Activated naive CD4-positive, alpha-beta T cell treated with anti-CD3 and anti-CD28 coated beads for 36 hours (primary cell): Measurements from ENCODE around the gene PLA2G12B. TPM values are rescaled to one million over a fixed set of nuclear protein-coding genes. Genes with fewer than 3 reads are reported as not detected.
"Not testable (repeated sequence)": the region's sequence is repeated elsewhere in the genome, so short reads cannot be mapped to it uniquely, and the experiment has no call there.

ENCODE experiments used
- CTCF ChIA-PET: fragments of 350-600 bp; sonication (Branson Sonifier 250); formaldehyde crosslinking; loops from one replicate; lab custom pipeline; 2021; ENCODE audit warnings: antibody characterized with exemption; lab: Charles Lee
- DNase-seq: peaks from one replicate; pipeline ENCODE4 v3.0.0-alpha.2; 2020
- H3K27ac Mint-ChIP-seq: one replicate; pipeline ENCODE4 v1.8.0; 2021; ENCODE audit warnings: mild to moderate bottlenecking, mixed read lengths
- H3K27me3 Mint-ChIP-seq: one replicate; pipeline ENCODE4 v1.8.0; 2021; ENCODE audit warnings: low read depth, mixed read lengths
- H3K36me3 Mint-ChIP-seq: one replicate; pipeline ENCODE4 v1.8.0; 2021; ENCODE audit warnings: low read depth, mixed read lengths
- H3K4me1 Mint-ChIP-seq: one replicate; pipeline ENCODE4 v1.8.0; 2021; ENCODE audit warnings: low read depth, mixed read lengths
- H3K4me3 Mint-ChIP-seq: one replicate; pipeline ENCODE4 v1.8.0; 2021; ENCODE audit warnings: mild to moderate bottlenecking, moderate library complexity, mixed read lengths
- H3K9me3 Mint-ChIP-seq: one replicate; pipeline ENCODE4 v1.8.0; 2021; ENCODE audit warnings: mixed read lengths
- intact Hi-C: fragments of 100-400 bp; cut with micrococcal nuclease; formaldehyde crosslinking; loops from one replicate; pipeline ENCODE4 v1.15.1; 2023
- total RNA-seq, 2 experiments: library from RNA; stranded (reverse); gene quantifications; one replicate each; pipeline ENCODE4 v1.2.3, GENCODE V29; 2021

Gene PLA2G12B, protein sequence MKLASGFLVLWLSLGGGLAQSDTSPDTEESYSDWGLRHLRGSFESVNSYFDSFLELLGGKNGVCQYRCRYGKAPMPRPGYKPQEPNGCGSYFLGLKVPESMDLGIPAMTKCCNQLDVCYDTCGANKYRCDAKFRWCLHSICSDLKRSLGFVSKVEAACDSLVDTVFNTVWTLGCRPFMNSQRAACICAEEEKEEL
- not detected for total RNA-seq

DNA sequence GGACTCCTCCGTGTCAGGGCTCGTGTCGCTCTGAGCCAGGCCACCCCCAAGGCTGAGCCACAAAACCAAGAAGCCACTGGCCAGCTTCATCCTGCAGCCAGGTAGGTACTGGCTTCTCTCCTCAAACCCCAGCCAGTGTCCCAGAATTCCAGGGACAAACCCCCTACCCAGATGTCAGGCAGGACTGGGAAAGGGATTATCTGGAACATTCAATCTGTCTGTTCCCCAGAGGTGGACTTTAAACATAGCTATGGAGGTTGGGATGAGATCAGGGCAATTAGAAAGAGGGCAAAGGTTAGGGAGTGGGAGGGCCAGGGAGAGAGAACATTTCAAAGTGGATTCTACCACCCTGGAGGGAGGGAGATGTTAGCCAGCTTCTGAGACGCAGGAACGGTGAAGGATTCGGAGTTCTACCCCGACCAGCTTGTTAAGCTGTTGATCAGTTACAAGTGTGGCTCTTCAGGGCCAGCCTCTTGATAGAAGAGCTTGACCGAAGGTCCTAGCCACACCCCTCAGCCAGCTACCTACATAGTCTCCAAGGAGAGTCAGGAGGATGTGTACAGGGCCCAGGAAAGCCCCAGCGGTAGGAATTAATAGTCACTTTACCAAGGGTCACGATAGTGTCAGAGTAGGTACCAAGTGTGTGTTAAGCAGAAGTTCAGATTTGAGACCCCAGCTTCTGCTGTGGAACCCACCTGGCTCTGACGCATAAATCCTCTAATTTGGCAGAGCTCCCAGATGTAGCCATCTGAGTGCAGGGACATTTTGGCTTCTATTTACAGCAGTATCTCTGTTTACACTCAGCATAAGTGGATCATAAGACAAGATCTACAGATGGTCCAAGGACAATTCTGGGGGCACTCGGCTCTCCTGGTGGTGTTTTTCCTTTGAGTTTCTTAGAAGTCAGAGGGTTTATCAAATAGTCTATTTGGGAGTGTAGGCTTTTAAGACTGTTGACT, at the start of gene PLA2G12B:
Gene PLA2G12B, minus strand, starts transcription at position 211 of the 959 bp plus-strand sequence. Its CDS starts 121 bp downstream, at position 90.
- CTCF ChIA-PET: interaction anchor here (1.1 kb wide), 1 partner anchor 590 kb away, joined by 3 read pairs; no protein-coding TSS in a partner anchor
- intact Hi-C loops: no loop called here
- Mint-ChIP-seq H3K4me3 (no peak within 1 kb of the TSS), H3K9me3 (no peaks in the 10 kb centered on the region), H3K27me3 (peaks cover 4% of the 10 kb centered on the region), H3K36me3 (no peaks in the 10 kb centered on the region), H3K4me1 (no peaks in the 10 kb centered on the region), H3K27ac (no peak within 1 kb of the TSS)
- DNase-seq: no peak

DNA sequence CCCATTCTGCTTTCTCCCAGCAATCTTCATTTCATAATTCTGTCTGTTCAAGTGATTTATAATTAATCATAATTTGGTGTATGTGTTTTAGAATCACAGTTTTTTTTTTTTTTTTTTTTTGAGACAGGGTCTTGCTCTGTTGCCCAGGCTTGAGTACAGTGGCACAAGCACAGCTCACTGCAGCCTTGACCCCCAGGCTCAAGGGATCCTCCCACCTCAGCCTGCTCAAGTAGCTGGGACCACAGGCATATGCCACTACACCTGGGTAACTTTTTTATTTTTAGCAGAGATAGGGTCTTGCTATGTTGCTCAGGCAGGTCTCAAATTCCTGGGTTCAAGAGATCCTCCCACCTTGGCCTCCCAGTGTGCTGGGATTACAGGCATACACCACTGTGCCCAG, 49.2 kb upstream of the PLA2G12B start:
- DNase-seq: no peak
- H3K36me3 Mint-ChIP-seq: peaks cover 21% of the 10 kb centered on the region
- H3K27ac Mint-ChIP-seq: no peak overlapping the region
- intact Hi-C loops: no loop called here
- H3K27me3 Mint-ChIP-seq: no peaks in the 10 kb centered on the region
- CTCF ChIA-PET: no interaction called here
- no peak overlapping the region for H3K4me3 Mint-ChIP-seq
- H3K9me3 Mint-ChIP-seq: no peaks in the 10 kb centered on the region
- H3K4me1 Mint-ChIP-seq: no peaks in the 10 kb centered on the region

DNA sequence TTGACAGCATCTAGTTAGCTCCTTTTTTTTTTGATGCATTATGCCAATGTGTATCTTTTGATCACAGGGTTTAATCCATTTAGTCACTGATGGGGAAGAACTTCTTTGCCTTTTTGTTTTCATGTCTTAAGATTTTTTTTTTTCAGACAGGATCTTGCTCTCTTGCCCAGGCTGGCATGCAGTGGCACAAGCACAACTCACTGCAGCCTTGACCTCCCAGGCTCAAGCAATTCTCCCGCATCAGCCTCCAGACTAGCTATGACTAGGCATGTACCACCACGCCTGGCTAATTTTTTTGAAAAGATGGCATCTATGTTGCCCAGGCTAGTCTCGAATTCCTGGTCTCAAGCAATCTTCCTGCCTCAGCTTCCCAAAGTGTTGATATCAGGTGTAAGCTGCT, 46.4 kb upstream of the PLA2G12B start:
- Mint-ChIP-seq H3K9me3 (peaks cover 3% of the 10 kb centered on the region), H3K36me3 (peaks cover 16% of the 10 kb centered on the region), H3K27ac (no peak overlapping the region), H3K27me3 (no peaks in the 10 kb centered on the region), H3K4me1 (no peaks in the 10 kb centered on the region), H3K4me3 (no peak overlapping the region)
- intact Hi-C loops: no loop called here
- CTCF ChIA-PET: interaction anchor here (1.3 kb wide), 1 partner anchor 636 kb away, joined by 3 read pairs; no protein-coding TSS in a partner anchor
- no peak for DNase-seq

DNA sequence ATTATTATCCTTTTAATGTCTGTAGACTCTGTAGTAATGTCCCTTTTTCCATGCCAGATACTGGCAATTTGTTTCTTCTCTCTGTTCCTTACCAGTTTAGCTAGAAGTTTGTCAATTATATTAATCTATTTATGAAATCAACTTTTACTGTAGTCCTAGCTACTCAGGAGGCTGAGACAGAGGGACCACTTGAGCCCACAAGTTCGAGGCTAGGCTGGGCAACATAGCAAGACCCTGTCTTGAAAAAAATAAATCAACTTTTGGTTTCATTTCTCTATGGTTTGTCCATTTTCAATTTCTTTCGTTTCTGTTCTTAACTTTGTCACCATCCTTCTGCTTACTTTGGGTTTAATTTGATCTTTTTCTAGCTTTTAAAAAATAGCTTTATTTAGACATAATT, 42.5 kb upstream of the PLA2G12B start:
- CTCF ChIA-PET: interaction anchor here (1.1 kb wide), 1 partner anchor 21 kb away, joined by 3 read pairs; no protein-coding TSS in a partner anchor
- H3K36me3 Mint-ChIP-seq: peaks cover 29% of the 10 kb centered on the region

DNA sequence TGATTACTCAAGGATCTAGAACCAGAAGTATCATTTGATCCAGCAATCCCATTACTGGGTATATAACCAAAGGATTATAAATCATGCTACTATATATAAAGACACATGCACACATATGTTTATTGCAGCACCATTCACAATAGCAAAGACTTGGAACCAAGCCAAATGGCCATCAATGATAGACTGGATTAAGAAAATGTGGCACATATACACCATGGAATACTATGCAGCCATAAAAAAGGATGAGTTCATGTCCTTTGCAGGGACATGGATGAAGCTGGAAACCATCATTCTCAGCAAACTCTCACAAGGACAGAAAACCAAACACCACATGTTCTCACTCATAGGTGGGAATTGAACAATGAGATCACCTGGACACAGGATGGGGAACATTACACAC, 40.9 kb upstream of the PLA2G12B start:
- Mint-ChIP-seq H3K36me3 (peaks cover 32% of the 10 kb centered on the region), H3K9me3 (peaks cover 10% of the 10 kb centered on the region)
- CTCF ChIA-PET, H3K27ac Mint-ChIP-seq, DNase-seq, H3K27me3 Mint-ChIP-seq, H3K4me3 Mint-ChIP-seq, intact Hi-C loops, H3K4me1 Mint-ChIP-seq: not testable (repeated sequence)

More for the DNA sequence above, 42.5 kb upstream of the PLA2G12B start:
- Mint-ChIP-seq H3K27ac (no peak overlapping the region), H3K9me3 (peaks cover 10% of the 10 kb centered on the region), H3K4me3 (no peak overlapping the region), H3K4me1 (no peaks in the 10 kb centered on the region), H3K27me3 (no peaks in the 10 kb centered on the region)
- intact Hi-C loops: no loop called here
- DNase-seq: no peak

DNA sequence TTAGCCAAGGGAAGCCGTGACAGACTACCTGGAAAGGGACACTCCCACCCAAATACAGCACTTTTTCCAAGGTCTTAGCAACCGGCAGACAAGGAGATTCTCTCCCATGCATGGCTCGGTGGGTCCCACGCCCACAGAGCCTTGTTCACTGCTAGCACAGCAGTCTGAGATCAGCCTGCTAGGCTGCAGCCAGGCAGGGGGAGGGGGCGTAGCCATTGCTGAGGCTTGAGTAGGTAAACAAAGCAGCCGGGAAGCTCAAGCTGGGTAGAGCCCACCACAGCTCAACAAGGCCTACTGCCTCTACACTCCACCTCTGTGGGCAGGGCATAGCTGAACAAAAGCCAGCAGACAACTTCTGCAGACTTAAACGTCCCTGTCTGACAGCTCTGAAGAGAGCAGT, 35.2 kb upstream of the PLA2G12B start:
- H3K27ac Mint-ChIP-seq, DNase-seq, H3K27me3 Mint-ChIP-seq, intact Hi-C loops, H3K9me3 Mint-ChIP-seq, H3K4me3 Mint-ChIP-seq, H3K4me1 Mint-ChIP-seq: not testable (repeated sequence)
- peaks cover 26% of the 10 kb centered on the region for H3K36me3 Mint-ChIP-seq
- CTCF ChIA-PET: interaction anchor here (0.7 kb wide), 1 partner anchor 25 kb away, joined by 4 read pairs; no protein-coding TSS in a partner anchor

DNA sequence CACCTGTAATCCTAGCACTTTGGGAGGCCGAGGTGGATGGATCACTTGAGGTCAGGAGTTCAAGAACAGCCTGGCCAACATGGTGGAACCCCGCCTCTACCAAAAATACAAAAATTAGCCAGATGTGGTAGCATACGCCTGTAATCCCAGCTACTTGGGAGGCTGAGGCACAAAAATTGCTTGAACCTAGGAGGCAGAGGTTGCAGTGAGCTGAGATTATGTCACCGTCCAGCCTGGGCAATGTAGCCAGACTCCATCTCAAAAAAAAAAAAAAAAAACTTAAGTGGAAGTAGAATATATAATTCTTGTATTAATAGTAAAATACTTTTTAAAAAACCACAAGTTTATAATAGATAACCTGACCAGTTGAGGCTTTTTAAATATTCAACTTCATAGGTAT, 30.0 kb upstream of the PLA2G12B start:
- H3K36me3 Mint-ChIP-seq, H3K27ac Mint-ChIP-seq, DNase-seq, H3K27me3 Mint-ChIP-seq, H3K4me3 Mint-ChIP-seq, intact Hi-C loops, CTCF ChIA-PET, H3K4me1 Mint-ChIP-seq: not testable (repeated sequence)
- peaks cover 10% of the 10 kb centered on the region for H3K9me3 Mint-ChIP-seq

DNA sequence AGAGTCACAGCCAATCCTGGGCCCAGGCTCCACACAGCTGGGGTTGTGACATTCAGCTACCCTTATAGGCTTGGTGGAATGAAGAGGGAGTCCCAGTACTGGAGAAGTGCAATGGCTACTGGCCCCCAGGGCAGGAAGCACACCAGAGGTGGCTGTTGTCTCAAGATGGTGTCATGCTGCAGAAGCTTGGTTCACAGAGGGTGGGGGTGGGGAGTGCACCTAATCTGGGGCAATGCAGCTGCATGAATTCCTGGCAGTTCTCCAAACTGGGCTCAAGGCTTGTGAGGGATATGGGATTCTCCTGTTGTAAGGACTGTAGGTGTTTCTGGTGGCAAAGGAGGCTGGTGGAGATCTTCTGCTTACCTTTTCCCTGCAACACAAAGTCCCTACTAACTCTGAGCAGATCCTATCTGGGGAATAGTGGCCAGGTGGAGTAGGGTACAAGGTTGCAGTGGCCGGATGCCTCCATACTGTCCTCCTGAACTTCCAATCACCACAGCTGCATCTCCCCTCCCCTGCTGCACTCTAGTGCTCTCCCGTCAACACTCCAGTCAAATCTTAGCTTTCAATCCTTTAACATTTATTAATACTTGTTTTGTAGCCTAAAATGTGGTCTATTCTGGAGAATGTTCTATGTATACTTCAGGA, 27.4 kb upstream of the PLA2G12B start:
- Mint-ChIP-seq H3K36me3 (peaks cover 16% of the 10 kb centered on the region), H3K27me3 (peaks cover 5% of the 10 kb centered on the region), H3K4me3 (no peak overlapping the region), H3K4me1 (no peaks in the 10 kb centered on the region), H3K27ac (no peak overlapping the region), H3K9me3 (peaks cover 27% of the 10 kb centered on the region)
- CTCF ChIA-PET: no interaction called here
- DNase-seq: no peak
- intact Hi-C loops: no loop called here

DNA sequence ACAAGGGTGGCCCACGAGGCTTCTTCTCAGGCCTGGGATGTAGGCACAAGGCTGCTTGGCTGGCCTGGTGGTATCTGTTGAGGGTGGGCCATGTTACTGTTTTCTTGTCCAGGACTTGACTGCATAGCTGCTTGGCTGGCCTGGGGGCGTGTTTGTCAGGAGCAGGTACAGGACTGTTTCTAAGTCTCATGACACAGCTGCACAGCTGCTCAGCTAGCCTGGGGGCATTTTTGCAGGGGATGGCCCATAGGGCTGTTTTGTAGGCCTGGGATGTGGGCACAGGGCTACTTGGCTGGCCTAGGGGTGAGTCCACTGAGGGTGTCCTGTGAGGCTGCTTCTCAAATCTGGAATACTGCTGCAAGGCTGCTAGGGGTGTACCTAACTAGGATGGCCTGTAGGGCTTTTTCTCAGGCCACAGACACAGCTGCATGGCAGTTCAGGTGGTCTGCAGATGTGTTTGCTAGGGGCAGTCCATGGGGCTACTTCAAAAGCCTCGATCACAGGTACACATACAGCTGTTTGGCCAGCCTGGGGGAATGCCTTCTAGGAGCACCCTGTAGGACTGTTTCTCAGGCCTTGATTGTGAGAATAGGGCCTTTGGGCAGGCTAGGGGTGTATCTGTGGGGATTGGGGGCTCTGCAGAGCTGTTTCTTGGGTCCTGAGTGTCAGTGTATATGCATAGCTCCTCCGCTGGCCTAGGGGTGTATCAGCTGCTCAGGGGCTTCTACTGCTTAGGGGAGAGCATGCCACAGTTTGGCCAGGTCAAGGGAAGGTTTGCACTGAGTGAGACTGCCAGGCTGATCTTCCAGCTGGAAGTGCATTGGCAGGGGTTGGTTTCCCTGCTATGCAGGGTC, 26.6 kb upstream of the PLA2G12B start:
- Mint-ChIP-seq H3K9me3 (peaks cover 31% of the 10 kb centered on the region), H3K36me3 (peaks cover 17% of the 10 kb centered on the region), H3K27me3 (peaks cover 5% of the 10 kb centered on the region), H3K4me3 (no peak overlapping the region), H3K27ac (no peak overlapping the region), H3K4me1 (no peaks in the 10 kb centered on the region)
- intact Hi-C loops: no loop called here
- CTCF ChIA-PET: no interaction called here
- DNase-seq: no peak

DNA sequence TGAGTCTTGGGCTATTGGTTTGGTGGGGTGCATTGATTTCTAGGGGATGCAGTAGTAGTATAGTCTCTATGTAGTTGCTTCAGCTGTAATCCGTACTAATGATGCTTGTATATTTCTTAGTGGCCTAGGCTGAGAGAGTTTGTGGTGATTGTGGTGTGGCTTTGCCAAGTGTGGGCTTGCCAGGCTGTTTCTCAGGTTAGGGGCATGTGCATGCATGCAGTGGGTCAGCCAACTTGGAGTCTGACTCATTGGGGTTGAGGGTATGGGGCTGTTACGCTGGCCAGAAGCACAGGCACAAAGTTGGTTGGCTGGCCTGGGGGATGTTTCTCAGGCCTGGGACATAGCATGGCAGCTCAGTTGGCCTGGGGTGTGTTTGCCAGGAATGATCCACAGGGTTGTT, 25.7 kb upstream of the PLA2G12B start:
- H3K4me1 Mint-ChIP-seq: no peaks in the 10 kb centered on the region
- intact Hi-C loops: no loop called here
- H3K27me3 Mint-ChIP-seq: peaks cover 10% of the 10 kb centered on the region
- no peak overlapping the region for H3K27ac Mint-ChIP-seq
- no peak for DNase-seq
- H3K36me3 Mint-ChIP-seq: peaks cover 17% of the 10 kb centered on the region
- CTCF ChIA-PET: no interaction called here
- H3K9me3 Mint-ChIP-seq: peaks cover 37% of the 10 kb centered on the region
- H3K4me3 Mint-ChIP-seq: no peak overlapping the region

DNA sequence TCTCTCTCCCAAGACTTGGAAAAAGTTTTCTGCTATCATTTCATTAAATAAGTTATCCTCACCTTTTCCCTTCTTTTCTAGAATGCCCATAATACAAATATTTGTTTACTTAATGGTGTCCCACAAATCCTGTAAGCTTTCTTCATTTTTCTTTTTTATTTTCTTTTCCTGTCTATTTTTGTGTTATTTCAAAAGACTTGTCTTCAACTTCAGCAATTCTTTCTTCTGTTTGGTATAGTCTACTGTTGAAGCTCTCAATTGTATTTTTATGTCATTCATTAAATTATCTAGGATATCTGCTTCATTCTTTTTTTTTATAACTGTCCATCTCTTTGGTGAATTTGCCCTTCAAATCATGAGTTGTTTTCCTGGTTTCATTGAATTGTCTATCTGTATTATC, 25.1 kb upstream of the PLA2G12B start:
- Mint-ChIP-seq H3K27ac (no peak overlapping the region), H3K36me3 (peaks cover 19% of the 10 kb centered on the region), H3K4me1 (no peaks in the 10 kb centered on the region), H3K27me3 (peaks cover 11% of the 10 kb centered on the region), H3K4me3 (no peak overlapping the region), H3K9me3 (peaks cover 41% of the 10 kb centered on the region)
- intact Hi-C loops: no loop called here
- DNase-seq: no peak
- CTCF ChIA-PET: interaction anchor here (0.6 kb wide), 1 partner anchor 65 kb away, joined by 3 read pairs; no protein-coding TSS in a partner anchor
